ENCODE measurements around the gene CFAP161. TPM values are rescaled to one million over a fixed set of nuclear protein-coding genes. Genes with fewer than 3 reads are reported as not detected.

Gene CFAP161
- total RNA-seq, 1 experiment from 2014 or later = 1.2 TPM

GRCh38 chr15:81182031-81182755 lies 48.1 kb downstream of the CFAP161 start:
- DNase-seq (ENCODE audit: low read depth) = no peak

GRCh38 chr15:81182756-81183438 lies 48.8 kb downstream of the CFAP161 start:
- no peak for DNase-seq (ENCODE audit: low read depth)

GRCh38 chr15:81183439-81183775 lies 49.3 kb downstream of the CFAP161 start:
- no peak for DNase-seq (ENCODE audit: low read depth)

GRCh38 chr15:81184188-81184587 lies 50.1 kb downstream of the CFAP161 start:
- DNase-seq (ENCODE audit: low read depth) = peak; percentile 57

- no peak for DNase-seq (ENCODE audit: low read depth)
Observed at GRCh38 chr15:81185631-81186295, 51.7 kb downstream of the CFAP161 start.

- no peak for DNase-seq (ENCODE audit: low read depth)
Observed at GRCh38 chr15:81188354-81188753, 54.3 kb downstream of the CFAP161 start.

DNA sequence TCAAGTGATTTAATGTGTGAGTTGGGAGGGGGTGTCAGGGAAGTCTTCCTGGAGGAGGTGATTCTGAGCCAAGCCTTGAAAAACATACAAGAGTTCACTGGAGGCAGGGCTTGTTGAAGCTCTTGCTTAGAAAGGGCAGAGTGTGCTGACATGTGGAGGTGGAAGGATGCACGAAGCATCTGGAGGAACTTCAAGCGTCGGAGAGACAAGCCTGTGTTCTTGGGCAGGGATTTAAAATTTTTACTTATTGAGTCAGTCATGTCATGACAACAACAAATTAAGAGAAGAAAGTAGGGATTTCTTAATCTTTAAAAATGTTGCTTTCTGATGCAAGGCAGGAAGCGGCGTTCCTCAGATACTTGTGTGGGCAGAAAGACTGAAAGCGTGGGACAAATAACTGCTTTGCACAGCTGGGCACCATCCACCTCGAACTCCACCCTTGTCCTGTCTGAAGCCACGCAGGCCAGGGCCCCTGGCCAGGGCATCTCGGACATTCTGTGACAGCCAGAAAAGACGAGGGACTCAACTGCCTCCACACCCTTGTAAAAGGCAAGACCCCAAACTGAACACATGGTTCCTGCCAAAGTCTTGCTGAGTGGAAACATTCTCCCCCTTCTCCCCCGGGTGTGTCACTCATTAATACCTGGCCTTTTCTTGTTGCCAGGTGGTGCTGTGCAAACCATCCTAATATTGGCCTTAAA lies 55.7 kb downstream of the CFAP161 start:
- DNase-seq (ENCODE audit: low read depth) = peak; percentile 88

DNA sequence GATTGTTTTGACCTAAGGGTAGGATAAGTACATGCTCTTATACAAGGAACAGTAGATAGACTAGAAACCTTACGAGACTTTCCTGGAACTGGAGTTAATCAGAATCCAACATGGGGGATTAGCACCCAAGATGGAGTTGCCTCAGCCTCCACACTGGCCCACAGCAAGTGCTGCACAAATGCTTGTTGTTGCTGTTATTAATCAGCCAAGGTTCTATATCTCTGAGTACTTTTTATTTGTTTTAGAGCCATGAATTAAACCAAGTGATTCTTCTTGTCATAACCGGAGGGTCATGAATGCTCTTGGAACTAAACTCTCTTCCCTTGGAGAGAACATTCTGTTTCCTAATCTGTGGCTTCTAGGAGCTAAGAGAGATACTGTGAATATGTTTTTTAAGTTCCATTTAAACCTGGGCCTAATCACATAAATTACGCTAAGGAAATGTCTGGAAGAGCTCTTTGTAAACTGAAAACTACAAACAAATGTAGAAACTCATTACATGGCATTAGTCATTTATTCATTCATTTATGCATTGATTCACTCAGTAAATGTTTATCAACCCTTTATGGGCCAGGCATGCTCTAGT lies 56.9 kb downstream of the CFAP161 start:
- DNase-seq (ENCODE audit: low read depth) = no peak

- no peak for DNase-seq (ENCODE audit: low read depth)
Observed at GRCh38 chr15:81191701-81192100, 57.6 kb downstream of the CFAP161 start.

GRCh38 chr15:81194723-81195122 lies 60.7 kb downstream of the CFAP161 start:
- DNase-seq (ENCODE audit: low read depth) = no peak

- no peak for DNase-seq (ENCODE audit: low read depth)
Observed at GRCh38 chr15:81195339-81195864, 61.3 kb downstream of the CFAP161 start.

DNA sequence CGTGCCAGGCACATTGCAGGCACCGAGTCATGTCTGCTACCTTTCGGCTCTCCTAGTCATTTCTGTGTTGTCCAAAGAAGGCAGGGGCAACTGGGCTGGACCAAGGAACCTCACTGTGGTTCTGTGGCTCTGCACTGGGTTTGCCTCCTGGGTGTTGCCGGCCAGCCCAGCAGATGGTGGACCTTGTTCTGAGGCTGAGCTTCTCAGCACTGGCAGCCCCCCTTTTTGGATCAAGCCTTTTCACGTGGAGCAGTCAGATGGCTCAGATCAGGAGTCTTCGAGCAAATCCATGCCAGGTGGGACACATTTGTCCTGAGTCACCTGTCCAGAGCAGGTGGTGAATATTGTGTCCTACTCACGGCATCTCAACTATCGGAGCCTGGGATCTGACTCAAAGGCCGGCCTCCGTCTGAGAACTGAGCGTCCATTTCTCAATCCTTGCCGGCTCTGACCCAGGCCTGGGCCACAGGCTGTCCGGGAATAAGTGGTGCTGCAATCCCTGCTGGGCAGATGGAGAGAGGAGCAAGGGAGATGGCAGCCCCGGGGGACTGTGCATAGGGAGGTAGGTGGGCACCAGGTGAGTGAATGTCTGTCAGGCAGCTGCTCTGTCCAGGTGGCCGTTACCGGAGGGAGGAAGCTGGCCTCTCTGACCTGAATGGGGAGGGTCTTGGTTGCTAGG lies 62.6 kb downstream of the CFAP161 start, which contains the start of gene IL16:
IL16 (plus strand) TSS at position 304 of the 679 bp plus-strand sequence. CDS start 28,521 bp downstream, outside the sequence.
- no peak for DNase-seq (ENCODE audit: low read depth)

GRCh38 chr15:81197255-81197630 lies 63.2 kb downstream of the CFAP161 start:
- no peak for DNase-seq (ENCODE audit: low read depth)

DNA sequence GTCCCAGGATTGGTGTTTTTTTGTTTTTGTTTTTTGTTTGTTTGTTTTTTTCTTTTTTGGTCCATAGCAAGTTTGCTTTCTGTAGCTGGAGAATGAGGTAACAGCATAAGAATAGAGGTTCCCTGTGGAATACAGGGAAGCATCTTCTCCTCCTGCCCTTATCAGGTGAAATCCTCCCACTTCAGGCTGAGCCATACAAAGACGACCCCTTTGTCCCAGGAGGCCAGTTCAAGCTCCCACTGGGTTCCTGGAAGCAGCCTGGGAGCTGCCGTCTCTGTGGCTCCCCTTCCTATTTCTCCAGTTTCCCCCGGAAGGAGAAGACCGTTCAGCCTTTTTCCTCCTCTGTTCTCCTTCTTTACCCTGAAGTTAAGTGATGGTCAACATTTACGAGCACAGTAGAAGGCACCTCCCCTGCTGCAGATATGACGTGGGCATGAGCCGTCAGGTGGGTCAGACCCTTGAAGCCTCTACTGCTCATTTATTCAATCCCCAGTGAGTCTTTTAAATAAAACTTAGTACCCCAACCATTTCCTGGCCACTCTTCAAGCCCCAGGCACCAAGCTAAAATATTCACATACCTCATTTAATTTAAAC lies 63.7 kb downstream of the CFAP161 start:
- DNase-seq (ENCODE audit: low read depth) = no peak

Other genes with a start within 250 kb of the CFAP161 start
- gene MESD, start 144.5 kb upstream of the CFAP161 start, total RNA-seq (2014; rRNA removed) = 17.8 and 19.4 TPM in 2 replicates
- 24.3 and 25.1 TPM in 2 replicates for gene TLNRD1, start 133.3 kb upstream of the CFAP161 start, total RNA-seq (2014; rRNA removed)
- not detected in 2 replicates for gene IL16, start 62.6 kb downstream of the CFAP161 start, total RNA-seq (2014; rRNA removed)
- gene STARD5, start 189.9 kb downstream of the CFAP161 start, total RNA-seq (2014; rRNA removed) = 4.3 and 4.6 TPM in 2 replicates
- not detected in 2 replicates for gene TMC3, start 239.9 kb downstream of the CFAP161 start, total RNA-seq (2014; rRNA removed)

Measured in LHCN-M2 (cell line).